ENCODE data around the gene AFG3L2. TPM values are rescaled to one million over a fixed set of nuclear protein-coding genes. Genes with fewer than 3 reads are reported as not detected.
A peak's percentile ranks its signal among the peaks of the same experiment; 100 is the strongest.

The AFG3L2 gene
- total RNA-seq, 1 donor from 2014 or later, result 110 TPM

- intact Hi-C loops (cut with DNase I), result no loop called here
- no peak for DNase-seq (ENCODE audit: low spot score)
These were observed 64.1 kb downstream of the AFG3L2 start for GRCh38 chr18:12312976-12313375.

- intact Hi-C loops (cut with DNase I), result no loop called here
- peak; percentile 27 for DNase-seq (ENCODE audit: low spot score)
These were observed 66.3 kb downstream of the AFG3L2 start for GRCh38 chr18:12310762-12311161.

GRCh38 chr18:12309683-12310198 is 67.3 kb downstream of the AFG3L2 start:
- intact Hi-C loops (cut with DNase I), result loop anchor here (5.0 to 10.0 kb wide), 2 partner anchors 37 to 635 kb away; partner anchors contain the start of gene SEH1L
- DNase-seq (ENCODE audit: low spot score), result peak; percentile 70

GRCh38 chr18:12308386-12309100 is 68.5 kb downstream of the AFG3L2 start:
- intact Hi-C loops (cut with DNase I), result loop anchor here (1.0 to 10.0 kb wide), 3 partner anchors 36 to 636 kb away; partner anchors contain the start of gene SEH1L
- peak; percentile 91 for DNase-seq (ENCODE audit: low spot score)

- DNase-seq (ENCODE audit: low spot score), result peak; percentile 85
- intact Hi-C loops (cut with DNase I), result loop anchor here (1.0 to 10.0 kb wide), 3 partner anchors 36 to 637 kb away; partner anchors contain the start of gene SEH1L
These were observed 69.2 kb downstream of the AFG3L2 start, which contains the start of gene TUBB6 for GRCh38 chr18:12307701-12308385. Gene TUBB6 (plus strand): TSS chr18:12308241. CDS start chr18:12308293, 52 bp downstream.

GRCh38 chr18:12306752-12307700 is 70.0 kb downstream of the AFG3L2 start:
- intact Hi-C loops (cut with DNase I), result loop anchor here (5.0 to 10.0 kb wide), 2 partner anchors 35 to 638 kb away; partner anchors contain the start of gene SEH1L
- DNase-seq (ENCODE audit: low spot score), result peak; percentile 78

GRCh38 chr18:12305930-12306629 is 70.9 kb downstream of the AFG3L2 start:
- intact Hi-C loops (cut with DNase I), result loop anchor here (5.0 to 10.0 kb wide), 2 partner anchors 34 to 639 kb away; partner anchors contain the start of gene SEH1L
- DNase-seq (ENCODE audit: low spot score), result peak; percentile 74

GRCh38 chr18:12305211-12305610 is 71.8 kb downstream of the AFG3L2 start:
- peak; percentile 62 for DNase-seq (ENCODE audit: low spot score)
- intact Hi-C loops (cut with DNase I), result loop anchor here (5.0 to 10.0 kb wide), 2 partner anchors 33 to 640 kb away; partner anchors contain the start of gene SEH1L

GRCh38 chr18:12304351-12305210 is 72.4 kb downstream of the AFG3L2 start:
- intact Hi-C loops (cut with DNase I), result loop anchor here (5.0 to 10.0 kb wide), 2 partner anchors 32 to 640 kb away; partner anchors contain the start of gene SEH1L
- DNase-seq (ENCODE audit: low spot score), result peak; percentile 57

GRCh38 chr18:12302391-12303147 is 74.5 kb downstream of the AFG3L2 start:
- DNase-seq (ENCODE audit: low spot score), result peak; percentile 71
- intact Hi-C loops (cut with DNase I), result loop anchor here (10.0 kb wide), 1 partner anchor 642 kb away; the partner anchor contains the start of gene SEH1L

- intact Hi-C loops (cut with DNase I), result loop anchor here (10.0 kb wide), 1 partner anchor 643 kb away; the partner anchor contains the start of gene SEH1L
These were observed 75.6 kb downstream of the AFG3L2 start for GRCh38 chr18:12301263-12302005.

GRCh38 chr18:12299862-12300261 is 77.2 kb downstream of the AFG3L2 start:
- intact Hi-C loops (cut with DNase I), result loop anchor here (10.0 kb wide), 1 partner anchor 645 kb away; the partner anchor contains the start of gene SEH1L
- peak; percentile 39 for DNase-seq (ENCODE audit: low spot score)

More at GRCh38 chr18:12301263-12302005, 75.6 kb downstream of the AFG3L2 start:
- peak; percentile 26 for DNase-seq (ENCODE audit: low spot score)

GRCh38 chr18:12296457-12296856 is 80.6 kb downstream of the AFG3L2 start:
- intact Hi-C loops (cut with DNase I), result no loop called here
- no peak for DNase-seq (ENCODE audit: low spot score)

- intact Hi-C loops (cut with DNase I), result no loop called here
- DNase-seq (ENCODE audit: low spot score), result peak; percentile 59
These were observed 81.0 kb downstream of the AFG3L2 start for GRCh38 chr18:12296087-12296403.

GRCh38 chr18:12295389-12296086 is 81.5 kb downstream of the AFG3L2 start:
- DNase-seq (ENCODE audit: low spot score), result peak; percentile 35

More at GRCh38 chr18:12295389-12296086, 81.5 kb downstream of the AFG3L2 start:
- intact Hi-C loops (cut with DNase I), result no loop called here
